MM.1S (cell line): Measurements from ENCODE around the gene DNLZ.

ENCODE experiments used
- EZH2 ChIP-seq: fragments of 300-600 bp; sonication (generic); optimal IDR thresholded peaks from 2 replicates; pipeline ENCODE3; 2017; ENCODE audit warnings: low read depth, mild to moderate bottlenecking, antibody characterized with exemption, low read length, mixed read lengths
- EZH2phosphoT487 ChIP-seq: fragments of 300-600 bp; sonication (generic); IDR thresholded peaks from 2 replicates; pipeline ENCODE4 v1.6.1; 2018; ENCODE audit warnings: antibody characterized with exemption, low read length
- TF ChIP-seq, protein P1 (sequence below): fragments of 300-600 bp; sonication (generic); IDR thresholded peaks from 2 replicates; pipeline ENCODE4 v1.5.1; 2016; ENCODE audit warnings: antibody characterized with exemption, low read length, mixed read lengths

- TF ChIP-seq EZH2, result no peak
- TF ChIP-seq, protein P1, sequence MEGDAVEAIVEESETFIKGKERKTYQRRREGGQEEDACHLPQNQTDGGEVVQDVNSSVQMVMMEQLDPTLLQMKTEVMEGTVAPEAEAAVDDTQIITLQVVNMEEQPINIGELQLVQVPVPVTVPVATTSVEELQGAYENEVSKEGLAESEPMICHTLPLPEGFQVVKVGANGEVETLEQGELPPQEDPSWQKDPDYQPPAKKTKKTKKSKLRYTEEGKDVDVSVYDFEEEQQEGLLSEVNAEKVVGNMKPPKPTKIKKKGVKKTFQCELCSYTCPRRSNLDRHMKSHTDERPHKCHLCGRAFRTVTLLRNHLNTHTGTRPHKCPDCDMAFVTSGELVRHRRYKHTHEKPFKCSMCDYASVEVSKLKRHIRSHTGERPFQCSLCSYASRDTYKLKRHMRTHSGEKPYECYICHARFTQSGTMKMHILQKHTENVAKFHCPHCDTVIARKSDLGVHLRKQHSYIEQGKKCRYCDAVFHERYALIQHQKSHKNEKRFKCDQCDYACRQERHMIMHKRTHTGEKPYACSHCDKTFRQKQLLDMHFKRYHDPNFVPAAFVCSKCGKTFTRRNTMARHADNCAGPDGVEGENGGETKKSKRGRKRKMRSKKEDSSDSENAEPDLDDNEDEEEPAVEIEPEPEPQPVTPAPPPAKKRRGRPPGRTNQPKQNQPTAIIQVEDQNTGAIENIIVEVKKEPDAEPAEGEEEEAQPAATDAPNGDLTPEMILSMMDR, result no peak
- TF ChIP-seq EZH2phosphoT487, result no peak
These were observed 12.9 kb upstream of the DNLZ start for GRCh38 chr9:136376457-136376856.
